Stimulated activated CD4-positive, alpha-beta T cell treated with anti-CD3 and anti-CD28 coated beads, Interleukin-1b, Interleukin-23, amount 100 ng/mL, for 48 hours (primary cell): Measurements from ENCODE around the gene AATF.

Experiments used
- DNase-seq: peaks from one replicate; pipeline ENCODE4 v3.0.0-alpha.2; 2020

Gene AATF

DNA sequence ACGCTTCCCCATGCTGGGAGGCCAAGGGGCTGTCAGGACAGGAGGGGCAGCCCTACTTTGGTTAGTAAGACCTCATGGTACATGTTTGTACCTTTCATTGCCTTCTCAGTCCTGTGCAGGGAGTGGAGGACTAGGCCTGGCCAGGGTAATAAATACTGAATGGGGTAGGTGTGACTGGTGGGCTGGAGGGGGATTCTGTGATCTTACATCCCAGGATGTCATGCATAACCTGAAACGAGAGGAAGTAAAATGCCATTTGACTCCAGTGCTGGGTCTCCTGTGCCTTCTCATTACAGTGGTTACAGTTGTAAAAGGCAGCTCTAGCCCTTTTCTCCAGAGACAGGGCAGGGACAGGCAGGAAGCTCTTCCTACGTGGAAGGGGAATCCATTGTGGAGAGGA, 138.2 kb downstream of the AATF start:
- no peak for DNase-seq

DNA sequence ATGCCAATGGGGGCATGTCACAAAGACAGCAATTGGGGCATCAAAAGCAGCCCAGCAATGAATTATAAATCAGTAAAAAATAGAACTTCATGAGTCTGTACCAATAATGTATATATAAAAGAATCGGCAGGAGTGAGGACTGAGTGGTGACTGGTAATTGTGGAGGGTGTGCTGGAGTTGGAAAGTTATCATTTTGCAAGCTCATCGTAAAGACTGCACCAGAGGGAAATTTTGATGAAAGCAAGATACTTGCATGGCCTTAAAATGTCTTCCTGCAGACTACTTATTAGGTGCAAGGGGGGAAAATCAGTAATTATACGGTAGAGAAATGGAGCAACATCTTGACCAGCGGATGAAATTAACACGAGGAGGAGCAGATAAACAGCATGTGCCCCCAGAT, 138.9 kb downstream of the AATF start:
- no peak for DNase-seq

DNA sequence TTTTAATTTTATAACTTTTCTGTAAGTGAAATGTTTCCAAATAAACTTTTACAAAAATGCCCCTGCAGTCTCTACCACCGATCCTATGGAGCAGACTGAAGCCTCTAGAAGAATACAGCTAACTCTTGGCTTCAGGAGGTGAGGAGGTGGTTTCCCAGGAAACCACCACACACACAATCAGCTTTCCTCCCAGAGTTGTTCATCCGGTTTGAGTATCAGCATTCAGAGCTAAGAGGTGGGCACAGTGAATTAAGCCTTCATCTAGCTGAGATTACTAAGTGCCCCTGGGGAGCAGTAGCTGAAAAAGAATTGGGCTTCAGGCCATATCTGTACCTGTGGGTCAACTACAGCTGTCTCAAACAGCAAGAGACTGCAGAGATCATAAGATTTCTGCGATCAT, 139.7 kb downstream of the AATF start:
- DNase-seq: no peak

DNA sequence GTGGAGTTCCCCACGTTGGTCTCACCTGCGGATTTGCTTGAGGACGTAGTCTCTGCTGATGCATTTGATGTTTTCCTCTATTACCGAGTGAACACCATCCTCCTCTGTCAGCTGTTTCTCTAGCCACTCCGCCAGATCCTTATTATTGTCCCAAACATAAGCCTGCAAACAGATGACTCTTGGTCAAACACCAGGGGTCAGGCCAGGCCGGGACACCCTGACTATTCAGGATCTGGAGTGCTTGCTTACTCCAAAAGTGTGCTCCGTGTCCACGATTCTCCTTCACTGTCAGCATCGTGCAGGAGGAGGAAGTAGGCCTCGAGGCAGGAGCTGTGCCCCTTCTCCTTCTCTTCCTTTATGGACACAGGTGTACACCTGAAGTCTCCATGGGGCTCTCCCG, 140.2 kb downstream of the AATF start:
- no peak for DNase-seq

DNA sequence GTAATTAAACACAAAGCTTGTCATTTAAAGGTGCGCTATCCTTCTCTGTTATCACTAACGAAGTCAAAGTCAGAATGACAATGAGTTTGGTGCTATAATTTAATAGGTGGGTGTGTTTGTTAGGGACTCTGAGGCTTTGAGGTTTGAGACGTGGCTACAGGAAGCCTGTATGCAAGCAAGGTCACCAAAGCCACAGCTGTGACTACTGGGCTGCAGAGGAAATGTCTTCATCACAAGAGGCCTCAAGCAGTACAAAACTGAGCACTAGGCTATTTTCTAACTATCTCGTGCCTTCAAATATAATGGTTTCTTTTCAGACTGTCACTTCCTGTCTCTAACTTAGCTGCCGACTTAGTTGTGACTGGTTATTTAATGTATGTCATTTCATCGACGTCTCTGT, 141.2 kb downstream of the AATF start:
- peak; percentile 32 for DNase-seq

DNA sequence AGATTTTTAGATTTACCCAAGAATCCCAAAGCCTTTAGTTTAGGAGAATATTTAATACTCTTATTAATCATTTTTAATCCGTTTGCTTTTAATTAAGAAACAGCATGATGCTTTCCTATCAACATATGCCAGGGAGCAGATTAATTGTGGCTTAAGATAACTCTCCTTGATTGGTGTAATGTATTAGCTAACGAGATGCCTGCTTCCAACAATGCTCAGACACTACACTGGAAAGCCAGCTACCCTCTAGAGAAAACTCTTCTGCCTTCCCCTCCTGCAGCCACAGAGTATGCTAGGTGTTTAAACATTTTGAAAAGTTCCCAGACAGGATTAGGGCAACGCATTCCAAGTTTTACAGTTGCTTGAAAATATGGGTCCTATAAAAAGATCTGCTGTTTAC, 142.2 kb downstream of the AATF start:
- no peak for DNase-seq

DNA sequence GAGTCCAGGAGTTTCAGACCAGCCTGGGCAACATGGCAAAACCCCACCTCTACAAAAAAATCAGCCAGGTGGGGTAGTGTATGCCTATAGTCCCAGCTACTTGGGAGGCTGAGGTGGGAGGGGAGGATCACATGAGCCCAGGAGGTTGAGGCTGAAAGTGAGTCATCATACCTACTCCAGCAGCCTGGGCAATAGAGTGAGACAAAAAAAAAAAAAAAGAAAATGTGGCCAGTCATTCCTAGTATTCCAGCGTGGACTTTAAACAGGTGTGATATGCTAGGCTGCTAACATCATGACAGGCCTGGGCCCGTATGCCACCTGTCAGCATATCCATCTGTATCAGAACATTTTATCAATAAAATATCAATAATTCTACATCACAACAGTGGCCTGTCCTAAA, 143.3 kb downstream of the AATF start:
- no peak for DNase-seq

DNA sequence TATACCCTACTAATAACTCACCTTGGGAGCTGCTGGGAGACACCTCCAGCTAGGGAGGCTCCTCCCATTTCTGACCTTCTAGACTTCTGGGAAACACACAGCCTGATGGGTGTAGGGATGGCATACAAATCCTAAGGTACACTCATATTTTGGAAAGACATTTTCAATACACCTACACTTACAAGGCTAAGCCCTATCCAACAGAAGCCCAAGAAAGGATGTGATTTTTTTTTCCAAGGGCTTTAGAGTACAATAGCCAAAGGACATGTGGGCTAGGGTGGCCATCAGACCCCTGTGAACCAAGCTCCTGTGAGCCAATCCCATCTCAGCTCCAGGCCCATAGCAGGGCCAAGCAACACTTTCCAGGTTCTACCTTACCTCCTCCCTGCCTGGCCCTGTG, 143.9 kb downstream of the AATF start:
- no peak for DNase-seq

DNA sequence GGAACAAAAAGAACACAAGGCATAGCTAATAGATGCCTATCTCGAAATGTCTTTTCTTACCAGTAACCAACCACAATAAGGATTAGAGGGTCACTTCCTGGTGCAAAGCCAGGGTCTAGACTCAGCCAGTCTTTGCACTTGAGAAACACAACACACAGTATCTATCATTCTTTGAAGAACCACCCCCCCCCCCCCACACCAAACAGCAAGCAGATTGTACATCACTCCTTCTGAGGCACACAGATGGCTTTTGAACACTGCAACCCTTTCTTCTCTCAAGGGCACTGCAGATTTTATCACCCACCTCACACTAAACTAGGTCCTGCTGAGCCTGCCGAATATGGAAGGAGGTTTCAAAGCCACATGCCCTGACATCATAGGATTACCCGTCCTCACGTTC, 145.6 kb downstream of the AATF start:
- no peak for DNase-seq

DNA sequence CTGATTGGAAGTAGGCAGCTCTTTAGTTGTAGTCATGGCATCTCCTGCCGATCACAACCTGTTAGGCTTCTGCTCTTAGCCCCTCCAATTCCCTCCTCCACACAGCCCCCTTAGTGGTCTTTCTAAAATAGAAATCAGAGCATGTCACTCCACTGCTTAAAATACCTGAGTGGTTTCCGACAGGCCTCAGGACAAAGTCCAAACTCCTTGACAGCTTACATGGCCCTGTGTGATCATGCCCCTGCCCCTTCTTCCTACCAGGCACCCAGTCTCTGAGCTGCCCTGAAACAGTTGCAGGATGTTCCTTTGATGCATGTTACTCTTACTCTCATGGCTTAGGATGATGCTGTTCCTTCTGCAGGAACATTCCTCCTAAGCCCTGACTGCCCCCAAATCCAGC, 147.3 kb downstream of the AATF start:
- no peak for DNase-seq

DNA sequence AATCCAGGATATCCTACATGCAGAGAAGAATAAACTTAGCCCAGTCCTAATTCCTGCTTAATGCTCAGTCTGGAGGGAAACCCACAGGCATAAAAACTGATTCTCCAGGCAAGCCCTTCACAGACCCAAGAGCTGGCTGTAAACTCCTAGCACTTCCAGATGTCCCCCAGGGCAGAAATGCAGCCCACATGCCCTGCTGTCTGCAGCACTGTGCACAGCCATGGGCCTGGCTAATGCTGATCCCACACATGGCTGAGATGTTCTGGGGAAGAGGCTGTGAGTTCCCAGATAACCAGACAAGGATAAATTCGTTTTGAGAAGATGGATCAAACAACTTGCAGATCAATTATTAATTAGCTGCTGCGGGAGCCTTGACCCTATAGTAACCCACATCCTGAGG, 148.4 kb downstream of the AATF start:
- no peak for DNase-seq

DNA sequence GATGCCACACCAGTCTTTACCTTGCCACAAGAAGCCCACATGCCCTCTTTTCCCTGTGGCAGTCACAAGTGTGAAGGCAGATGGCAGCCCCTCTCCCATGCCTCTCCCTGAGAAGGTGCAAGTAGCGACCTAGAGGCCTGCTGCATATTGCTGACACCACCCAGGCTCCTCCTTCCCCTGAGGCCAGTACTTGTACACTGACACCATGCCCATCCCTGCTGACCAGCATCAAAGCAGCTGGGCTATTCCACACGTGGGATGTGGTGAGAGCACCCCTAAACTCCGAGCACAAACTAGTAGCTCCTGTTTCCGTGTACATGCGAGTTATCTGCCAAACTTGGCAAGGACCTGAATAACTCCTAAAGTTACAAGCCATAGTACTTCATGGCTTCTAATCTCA, 149.4 kb downstream of the AATF start:
- DNase-seq: no peak

DNA sequence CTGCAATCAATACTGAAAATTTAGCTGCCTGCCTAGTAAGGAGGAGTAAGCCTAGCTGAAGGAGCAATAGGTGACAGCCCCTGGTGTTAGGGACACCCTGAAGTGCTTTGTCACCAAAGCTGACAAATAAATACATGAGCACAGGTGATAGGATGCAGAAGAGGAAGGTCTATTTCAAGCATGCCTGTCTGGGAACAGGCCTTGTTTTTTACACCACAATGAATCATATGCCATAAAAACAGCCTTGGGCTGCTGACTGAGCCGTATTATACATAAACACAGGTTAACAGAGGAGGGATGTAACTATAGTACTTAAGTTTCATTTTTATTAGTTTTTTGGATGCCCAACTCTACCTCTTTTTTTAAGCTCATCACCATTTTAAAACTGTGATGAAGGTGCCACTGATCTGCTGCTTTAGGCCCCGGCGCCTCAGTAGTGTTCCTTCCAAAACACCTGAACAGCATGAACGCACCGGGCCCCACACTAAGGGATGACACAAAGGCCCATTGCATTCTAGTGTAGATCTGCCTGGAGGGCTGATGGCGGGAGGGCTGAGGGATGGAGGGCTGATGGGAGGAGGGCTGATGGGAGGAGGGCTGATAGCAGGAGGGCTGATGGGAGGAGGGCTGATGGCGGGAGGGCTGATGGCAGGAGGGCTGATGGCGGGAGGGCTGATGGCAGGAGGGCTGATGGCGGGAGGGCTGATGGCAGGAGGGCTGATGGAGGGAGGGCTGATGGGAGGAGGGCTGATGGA, 150.3 kb downstream of the AATF start:
- DNase-seq: no peak

DNA sequence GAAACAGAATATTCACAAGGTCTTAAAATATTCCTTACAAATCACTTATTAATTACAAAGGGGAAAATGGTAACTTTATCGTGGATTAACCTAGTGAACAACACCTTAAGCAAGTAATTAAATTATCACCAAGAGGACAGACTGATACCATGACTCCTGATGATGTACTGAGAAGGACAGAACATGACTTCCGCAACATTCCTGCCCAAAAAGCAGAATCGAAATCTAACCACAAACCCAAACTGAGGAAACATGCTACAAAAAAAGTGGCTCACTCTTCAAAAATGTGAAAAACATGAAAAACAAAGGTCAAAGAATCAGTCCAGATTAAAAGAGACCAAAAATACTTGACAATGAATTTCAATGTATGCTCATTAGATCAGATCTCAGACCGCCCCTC, 151.5 kb downstream of the AATF start:
- no peak for DNase-seq

DNA sequence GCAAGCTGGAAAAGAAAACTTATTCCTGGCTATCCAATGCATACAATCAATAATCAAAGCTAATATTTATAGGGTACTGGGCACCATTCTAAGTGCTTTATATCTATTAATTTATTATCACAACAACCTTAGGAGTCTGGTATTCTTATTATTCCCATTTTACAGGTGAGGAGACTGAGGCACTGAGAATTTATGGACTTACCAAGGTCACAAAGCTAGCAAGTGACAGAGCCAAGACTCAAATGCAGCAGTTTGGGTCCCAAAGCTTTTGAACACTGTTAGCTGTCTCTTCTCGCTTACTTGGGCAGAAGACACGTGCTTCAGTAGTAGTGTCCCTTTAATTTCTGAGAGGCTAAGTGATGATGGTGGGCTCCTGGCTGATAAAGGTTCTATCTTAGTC, 152.6 kb downstream of the AATF start:
- no peak for DNase-seq

DNA sequence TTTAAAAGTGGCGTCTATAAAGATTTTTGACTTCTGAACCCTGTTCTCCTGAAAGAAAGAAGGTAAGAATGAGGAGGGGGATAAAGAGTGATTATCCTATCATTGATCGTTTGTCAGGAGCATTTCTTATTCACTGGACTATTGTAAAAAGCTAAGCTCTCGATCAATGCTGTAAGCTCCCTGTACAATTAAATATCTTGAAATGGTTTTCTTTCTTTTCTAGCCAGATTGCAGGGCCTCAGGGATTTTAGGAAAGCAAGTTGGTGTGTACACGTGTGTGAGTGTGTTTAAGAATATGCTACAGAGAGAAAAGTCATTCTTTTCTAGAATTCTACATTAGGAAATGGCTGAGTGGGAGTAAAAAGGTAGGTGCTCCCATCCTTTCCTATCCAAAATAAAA, 154.5 kb downstream of the AATF start:
- DNase-seq: no peak

DNA sequence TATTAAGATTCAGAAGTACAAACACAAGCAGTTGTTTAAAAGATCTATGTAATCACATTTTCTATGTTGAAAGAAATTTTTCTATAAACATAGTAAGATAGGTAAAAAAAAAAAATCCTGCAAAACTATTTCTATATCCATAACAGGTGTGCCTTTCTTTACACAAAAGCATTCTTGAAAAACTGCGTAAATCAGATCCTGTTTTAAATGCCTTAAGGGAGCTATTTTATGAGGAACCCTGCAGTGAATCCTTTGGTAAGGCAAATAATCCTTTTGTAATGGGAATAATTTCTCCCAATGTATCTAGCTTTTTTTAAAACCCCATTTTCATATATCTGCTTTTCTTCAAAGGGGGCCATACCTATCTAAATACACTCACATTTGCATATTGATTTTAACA, 157.3 kb downstream of the AATF start:
- no peak for DNase-seq
